ENCODE measurements around the gene AP3S2.
A peak's percentile ranks its signal among the peaks of the same experiment; 100 is the strongest.
"Not testable (repeated sequence)": the region's sequence is repeated elsewhere in the genome, so short reads cannot be mapped to it uniquely, and the experiment has no call there.

Gene AP3S2

GRCh38 chr15:89903015-89903857 lies 9.4 kb upstream of the AP3S2 start:
- DNase-seq (ENCODE audit: low read depth in 2 of 2): no peak

DNA sequence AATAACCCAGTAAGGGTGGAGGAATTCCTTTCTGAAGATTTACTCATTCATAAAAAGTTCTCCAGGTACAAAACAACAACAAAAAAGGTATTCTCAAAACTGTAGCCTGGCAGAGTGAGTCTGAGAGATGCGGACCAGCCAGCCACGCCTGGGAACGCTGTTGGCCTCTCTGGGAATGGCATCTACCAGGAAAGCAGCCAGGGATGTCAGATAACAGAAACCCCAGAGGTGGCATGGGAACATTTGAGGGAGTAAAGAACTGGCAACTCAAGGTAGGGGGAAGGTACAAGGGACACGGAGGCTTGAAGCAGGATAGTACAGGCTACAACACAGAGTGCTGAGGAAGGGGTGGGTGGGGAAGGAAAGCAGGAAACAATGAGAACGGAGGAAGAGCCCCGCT lies 7.1 kb upstream of the AP3S2 start:
- no peak for DNase-seq (ENCODE audit: low read depth in 2 of 2)

DNA sequence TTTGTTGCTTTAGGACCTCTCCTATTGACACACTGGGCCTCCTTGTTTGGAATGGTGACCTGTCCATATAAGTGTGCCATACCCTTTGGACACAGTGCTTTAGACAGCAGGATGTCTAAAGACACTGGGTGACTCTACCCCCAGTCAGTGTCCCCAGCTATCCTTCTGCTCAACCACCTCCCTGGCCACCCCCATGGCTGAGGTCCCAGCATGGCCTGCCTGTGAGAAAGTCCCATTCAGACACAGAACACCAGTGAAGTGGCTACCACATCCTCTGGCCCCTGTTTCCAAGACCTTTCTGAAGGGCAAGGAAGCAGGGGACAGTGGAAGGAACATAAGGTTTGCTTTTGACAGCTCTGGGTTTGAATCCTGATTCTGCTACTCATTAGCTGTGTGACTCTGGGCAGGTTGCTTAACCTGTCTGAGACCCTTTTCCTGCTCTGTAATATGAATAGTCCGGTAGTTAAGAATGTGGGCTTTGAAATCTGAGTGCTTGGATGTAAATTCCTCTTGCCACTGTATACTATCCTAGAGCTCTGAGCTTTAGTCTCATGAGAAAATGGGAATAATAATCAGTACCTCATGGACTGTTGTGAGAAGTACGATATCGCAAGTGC lies 6.3 kb upstream of the AP3S2 start:
- DNase-seq (ENCODE audit: low read depth in 2 of 2): no peak

DNA sequence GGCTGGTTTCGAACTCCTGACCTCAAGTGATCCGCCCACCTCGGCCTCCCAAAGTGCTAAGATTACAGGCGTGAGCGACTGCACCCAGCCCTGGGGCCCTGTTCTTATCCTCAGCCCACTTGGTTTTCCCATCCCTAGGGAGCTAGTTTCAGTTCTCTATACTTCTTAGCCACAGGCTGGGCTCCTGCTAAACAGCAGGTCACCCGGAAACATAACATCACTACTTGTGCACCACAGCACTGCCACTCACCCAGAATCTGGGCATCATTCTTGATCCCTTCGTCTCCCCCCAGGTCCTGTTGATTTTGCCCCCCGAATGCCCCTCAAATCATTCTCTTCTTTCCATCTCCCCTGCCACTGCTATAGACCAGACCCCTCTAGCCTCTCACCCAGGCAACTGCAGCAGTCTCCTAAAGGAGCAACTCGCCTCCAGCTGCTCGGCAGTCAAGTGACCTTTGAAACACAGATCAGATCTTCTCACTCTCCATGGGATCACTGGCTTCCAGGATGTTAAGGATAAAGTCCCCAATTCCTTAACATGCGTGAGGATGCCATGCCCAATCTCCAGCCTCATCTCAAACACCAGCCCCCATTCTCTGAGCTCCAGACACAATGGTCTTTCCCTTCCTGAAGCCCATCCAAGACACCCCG lies 5.6 kb upstream of the AP3S2 start:
- no peak for DNase-seq (ENCODE audit: low read depth in 2 of 2)

- peak in 1 of 2 donors; percentile 6 for DNase-seq (ENCODE audit: low read depth in 2 of 2)
These were observed 5.0 kb upstream of the AP3S2 start for GRCh38 chr15:89898614-89899294.

GRCh38 chr15:89898146-89898545 lies 4.4 kb upstream of the AP3S2 start:
- DNase-seq (ENCODE audit: low read depth in 2 of 2): no peak

- DNase-seq (ENCODE audit: low read depth in 2 of 2): no peak
These were observed 767 bp downstream of the AP3S2 start for GRCh38 chr15:89893027-89893426.

- DNase-seq (ENCODE audit: low read depth in 2 of 2): no peak
These were observed 5.5 kb downstream of the AP3S2 start for GRCh38 chr15:89888214-89888804.

GRCh38 chr15:89885611-89886010 lies 8.2 kb downstream of the AP3S2 start:
- DNase-seq (ENCODE audit: low read depth in 2 of 2): no peak

GRCh38 chr15:89885179-89885578 lies 8.6 kb downstream of the AP3S2 start:
- not testable (repeated sequence) for DNase-seq (ENCODE audit: low read depth in 2 of 2)

- no peak for DNase-seq (ENCODE audit: low read depth in 2 of 2)
These were observed 10.3 kb downstream of the AP3S2 start for GRCh38 chr15:89883518-89883917.

GRCh38 chr15:89880727-89881126 lies 13.1 kb downstream of the AP3S2 start:
- no peak for DNase-seq (ENCODE audit: low read depth in 2 of 2)

DNA sequence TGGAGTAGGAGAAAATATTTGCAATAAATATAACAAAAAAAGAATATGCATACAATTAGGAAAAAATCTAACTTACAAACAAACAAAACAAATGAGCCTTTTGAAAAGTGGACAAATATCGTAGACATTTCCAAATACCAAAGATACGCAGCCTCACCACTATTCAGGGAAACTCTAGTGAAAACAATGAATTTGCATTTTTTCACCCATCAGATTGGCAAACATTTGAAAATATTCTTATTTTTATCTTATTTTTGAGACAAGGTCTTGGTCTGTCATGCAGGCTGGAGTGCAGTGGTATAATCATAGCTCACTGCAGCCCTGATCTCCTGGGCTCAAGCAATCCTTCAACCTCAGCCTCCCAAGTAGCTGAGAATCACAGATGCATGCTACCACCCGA lies 15.5 kb downstream of the AP3S2 start:
- DNase-seq (ENCODE audit: low read depth in 2 of 2): no peak

- DNase-seq (ENCODE audit: low read depth in 2 of 2): no peak
These were observed 16.7 kb downstream of the AP3S2 start for GRCh38 chr15:89877083-89877425.

DNA sequence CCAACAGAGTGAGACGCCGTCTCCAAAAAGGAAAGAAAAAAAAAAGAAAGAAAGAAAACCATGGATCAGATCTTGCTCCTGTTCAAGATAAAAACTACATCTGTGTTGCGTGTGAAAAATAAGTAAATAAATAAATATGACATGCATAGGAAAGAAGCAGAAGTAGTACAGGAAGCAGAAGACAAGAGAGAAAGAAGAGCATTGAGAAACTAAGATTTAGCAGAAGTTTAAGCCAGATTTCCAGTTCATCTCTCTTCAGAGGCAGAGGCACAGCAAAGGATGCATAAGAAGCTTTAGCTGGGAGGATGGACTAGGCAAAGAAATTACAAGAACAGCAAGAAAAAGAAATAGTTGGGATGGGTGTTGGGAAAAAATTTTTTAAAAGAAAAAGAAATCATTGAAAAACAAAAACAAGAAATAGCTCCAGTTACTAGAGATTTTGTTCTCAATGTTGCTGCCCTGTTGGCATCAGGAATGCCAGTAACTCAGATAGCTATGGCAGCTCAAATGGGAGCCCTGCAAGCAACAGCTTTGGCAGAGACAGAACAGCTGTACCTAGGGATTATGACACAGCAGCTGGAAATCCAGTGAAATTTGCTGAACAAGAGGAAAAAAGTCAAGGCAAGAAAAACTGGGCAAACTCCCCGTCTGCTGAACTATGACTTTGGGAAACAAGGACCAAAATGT lies 17.3 kb downstream of the AP3S2 start:
- DNase-seq (ENCODE audit: low read depth in 2 of 2): no peak

DNA sequence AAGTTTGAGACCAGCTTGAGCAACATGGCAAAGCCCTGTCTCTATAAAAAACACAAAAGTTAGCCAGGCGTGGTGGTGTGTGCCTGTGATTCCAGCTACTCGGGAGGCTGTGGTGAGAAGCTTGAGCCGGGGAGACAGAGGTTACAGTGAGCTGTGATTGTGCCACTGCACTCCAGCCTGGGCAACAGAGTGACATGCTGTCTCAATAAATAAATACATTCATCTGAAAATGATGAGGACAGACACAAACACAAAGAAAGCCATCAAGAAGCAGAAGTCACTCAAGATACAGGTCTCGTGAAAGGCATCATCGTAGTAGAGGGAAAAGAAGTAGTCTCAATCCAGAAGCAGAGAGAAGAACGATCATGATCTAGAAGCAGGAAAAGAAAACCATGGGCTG lies 18.1 kb downstream of the AP3S2 start:
- DNase-seq (ENCODE audit: low read depth in 2 of 2): no peak

DNA sequence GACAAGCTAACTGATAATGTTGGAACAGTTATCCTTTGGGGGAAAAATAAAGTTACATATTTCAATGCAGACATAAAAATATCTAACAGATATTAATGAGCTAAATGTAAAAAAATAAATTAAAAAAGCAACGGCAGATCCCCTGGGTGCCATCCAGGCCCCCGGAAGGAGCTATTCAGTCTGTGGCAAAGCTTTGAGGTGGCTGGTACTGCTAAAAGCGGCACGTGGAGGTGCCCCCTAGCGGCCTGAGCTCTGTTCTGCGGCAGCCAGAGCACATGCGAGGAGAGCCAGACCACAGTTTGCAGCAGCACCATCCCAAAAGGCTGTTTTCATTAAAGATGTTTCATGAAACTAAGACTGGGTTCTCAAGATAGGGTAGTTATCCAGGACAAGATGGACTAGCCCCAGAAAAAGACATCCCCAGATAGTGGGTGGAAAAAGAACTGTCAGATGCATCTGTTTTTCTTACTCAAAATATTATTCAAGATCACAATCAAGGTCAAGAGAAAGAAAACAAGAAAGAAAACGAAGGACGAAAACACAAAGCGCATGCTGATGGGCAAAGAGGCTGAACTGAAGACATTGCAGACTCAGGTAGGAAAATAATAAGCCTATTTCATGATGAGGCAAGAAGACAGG lies 18.7 kb downstream of the AP3S2 start:
- peak; percentile 60 to 68 for DNase-seq (ENCODE audit: low read depth in 2 of 2)

DNA sequence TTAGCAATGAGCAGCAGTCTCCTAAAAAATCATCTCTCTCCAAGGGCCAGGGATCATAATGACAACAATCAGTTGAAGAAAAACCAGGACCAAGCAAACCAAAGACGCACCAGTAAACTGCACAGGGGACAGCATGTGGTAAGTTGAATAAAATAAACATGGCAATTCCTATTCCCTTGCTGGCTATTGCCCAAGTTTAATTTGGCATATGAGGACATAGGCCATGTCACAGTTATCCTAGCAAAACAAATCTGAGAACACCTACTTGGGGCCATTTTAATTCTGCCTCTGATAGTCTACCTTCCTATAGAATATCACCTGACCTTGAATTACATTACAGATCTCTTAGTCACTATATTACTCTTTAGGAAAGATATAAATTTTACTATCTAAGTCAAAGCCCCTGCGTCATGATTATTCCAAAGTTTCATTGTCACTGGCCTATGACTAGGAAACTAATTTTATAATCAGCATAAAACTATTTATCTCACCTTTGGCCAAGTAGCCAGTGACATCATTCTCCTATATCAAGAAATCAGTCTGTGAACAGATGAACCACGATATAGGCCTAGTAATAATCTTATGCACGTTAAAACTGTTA lies 23.0 kb downstream of the AP3S2 start:
- DNase-seq (ENCODE audit: low read depth in 2 of 2): no peak

DNA sequence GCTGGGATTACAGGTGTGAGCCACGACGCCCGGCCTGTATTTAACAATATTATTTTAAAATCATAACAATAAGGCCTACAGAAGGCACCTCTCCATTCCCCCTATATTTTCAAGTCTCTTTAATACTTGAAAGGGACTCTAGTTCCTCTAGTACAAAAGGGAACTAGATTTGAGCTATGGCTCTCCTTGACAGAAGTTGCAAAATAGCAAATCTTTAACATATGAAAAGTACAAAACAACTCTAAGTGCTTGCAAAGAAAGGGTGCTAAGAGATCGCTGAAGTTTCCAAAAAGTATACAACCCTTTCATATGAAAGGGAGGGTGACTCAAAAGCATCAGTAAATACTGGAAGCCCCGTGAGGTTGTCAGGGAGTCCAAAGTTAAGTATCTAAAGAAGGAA lies 23.8 kb downstream of the AP3S2 start:
- DNase-seq (ENCODE audit: low read depth in 2 of 2): no peak

GRCh38 chr15:89869490-89869889 lies 24.3 kb downstream of the AP3S2 start:
- not testable (repeated sequence) for DNase-seq (ENCODE audit: low read depth in 2 of 2)

All from stimulated activated CD4-positive, alpha-beta T cell treated with anti-CD3 and anti-CD28 coated beads, Interleukin-1b, Interleukin-23, amount 100 ng/mL, for 1 hour (primary cell).